HG02759 (cell line): ENCODE results near the gene CPA2.
"Not testable (repeated sequence)": the region's sequence is repeated elsewhere in the genome, so short reads cannot be mapped to it uniquely, and the experiment has no call there.

Experiments
- ATAC-seq: cut with Tn5 transposase; IDR thresholded peaks from one replicate; pipeline ENCODE4 v1.9.1; 2021; ENCODE audit warnings: mild to moderate bottlenecking, moderate library complexity; ENCODE audit not compliant: unreplicated experiment

Gene CPA2

DNA sequence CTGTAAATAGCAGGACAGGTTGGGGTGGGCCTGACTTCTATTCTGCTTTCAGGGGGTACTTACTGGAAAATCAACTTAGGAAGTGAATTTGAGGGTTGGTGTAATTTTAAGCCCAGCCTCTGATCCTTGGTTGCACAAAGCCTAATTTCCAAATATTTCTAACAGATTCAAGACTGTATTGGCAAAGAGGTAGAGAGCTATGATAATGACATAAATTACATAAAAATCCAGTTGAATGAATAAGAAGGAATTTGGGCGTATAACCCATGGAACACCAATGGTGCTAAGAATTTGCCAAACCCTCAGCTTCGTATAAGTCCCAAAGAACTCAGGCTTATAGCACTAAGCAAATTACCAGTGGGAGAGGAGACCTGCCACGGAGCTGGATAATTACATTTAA, 38.2 kb downstream of the CPA2 start:
- no peak for ATAC-seq

DNA sequence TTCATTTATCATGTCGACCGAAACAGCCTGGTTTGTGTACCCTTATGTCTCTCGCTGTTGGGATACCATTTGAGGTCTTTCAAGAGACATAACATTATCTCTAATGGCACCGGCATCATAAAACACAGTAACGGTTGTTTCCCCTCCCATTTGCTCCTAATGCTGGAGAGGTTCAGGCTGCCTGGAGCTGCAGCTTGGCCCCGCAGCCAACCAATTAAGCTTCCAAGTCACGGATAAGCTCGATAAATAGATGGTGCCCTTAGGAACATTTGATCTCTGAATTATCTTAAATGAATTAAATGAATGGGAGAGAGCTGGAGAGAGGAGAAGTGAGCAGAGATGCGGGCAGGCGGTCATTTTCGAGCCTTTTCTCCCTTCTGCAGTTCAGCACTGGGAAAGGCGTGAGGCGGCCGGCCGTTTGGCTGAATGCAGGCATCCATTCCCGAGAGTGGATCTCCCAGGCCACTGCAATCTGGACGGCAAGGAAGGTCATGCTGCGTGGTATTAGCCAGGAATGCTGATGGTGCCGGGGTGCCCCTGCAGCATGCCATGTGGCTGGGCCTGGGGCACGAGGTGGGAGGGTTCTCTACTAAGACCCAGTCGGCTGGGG, 38.9 kb downstream of the CPA2 start:
- no peak for ATAC-seq

DNA sequence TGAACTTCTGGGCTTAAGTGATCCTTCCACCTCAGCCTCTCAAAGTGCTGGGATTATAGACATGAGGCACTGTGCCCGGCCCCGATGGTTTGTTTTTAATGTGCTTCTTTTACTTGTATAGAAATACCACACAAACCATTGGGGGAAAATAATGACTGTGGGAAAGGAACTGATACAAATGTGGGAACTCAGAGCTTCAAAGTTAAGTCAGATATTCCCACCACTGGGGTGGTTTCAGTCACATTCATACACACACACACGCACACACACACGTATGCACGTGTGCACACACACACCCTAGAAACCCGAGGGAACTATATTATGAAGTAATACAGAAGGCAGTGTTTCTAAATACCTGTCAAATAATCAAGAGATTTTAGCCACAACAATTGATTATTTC, 43.3 kb downstream of the CPA2 start:
- no peak for ATAC-seq

DNA sequence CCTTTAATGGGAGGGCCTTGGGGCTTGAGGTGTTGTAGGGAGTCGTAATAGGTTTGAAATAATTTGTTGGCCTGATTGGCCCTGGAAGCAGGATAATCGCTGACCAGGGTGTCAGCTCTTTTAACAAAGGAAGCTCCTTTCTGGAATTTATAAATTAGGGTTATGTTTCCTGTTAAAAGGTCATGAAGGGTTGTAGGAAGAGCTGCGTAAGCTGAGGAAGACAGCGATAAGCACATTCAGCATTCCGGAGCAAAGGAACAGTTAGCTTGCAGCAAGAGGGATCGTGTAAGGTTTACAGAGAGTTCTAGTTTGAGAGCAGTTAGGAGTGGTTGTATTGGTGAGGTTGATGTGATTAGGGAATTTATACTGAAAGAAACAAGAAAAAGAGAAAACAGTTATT, 47.6 kb downstream of the CPA2 start:
- no peak for ATAC-seq

DNA sequence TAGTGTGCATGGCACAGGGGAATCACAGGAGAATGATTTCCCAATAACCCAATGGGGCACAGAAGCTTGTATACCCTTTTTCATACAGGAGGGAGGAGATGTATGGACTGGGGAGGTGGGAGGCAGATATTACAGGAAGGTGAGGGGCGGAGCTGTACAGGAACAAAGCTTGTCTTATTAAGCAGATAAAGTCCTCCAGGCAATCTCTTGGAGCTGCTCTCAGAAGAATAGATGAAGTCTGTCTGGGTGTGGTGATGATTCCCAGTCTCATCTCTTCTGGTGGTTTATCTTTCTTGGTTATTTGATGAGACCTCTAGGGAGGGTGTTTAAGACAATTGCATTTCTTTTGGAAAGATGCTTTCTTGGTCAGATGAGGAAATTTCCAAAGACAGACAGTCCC, 52.9 kb downstream of the CPA2 start:
- ATAC-seq, result no peak

DNA sequence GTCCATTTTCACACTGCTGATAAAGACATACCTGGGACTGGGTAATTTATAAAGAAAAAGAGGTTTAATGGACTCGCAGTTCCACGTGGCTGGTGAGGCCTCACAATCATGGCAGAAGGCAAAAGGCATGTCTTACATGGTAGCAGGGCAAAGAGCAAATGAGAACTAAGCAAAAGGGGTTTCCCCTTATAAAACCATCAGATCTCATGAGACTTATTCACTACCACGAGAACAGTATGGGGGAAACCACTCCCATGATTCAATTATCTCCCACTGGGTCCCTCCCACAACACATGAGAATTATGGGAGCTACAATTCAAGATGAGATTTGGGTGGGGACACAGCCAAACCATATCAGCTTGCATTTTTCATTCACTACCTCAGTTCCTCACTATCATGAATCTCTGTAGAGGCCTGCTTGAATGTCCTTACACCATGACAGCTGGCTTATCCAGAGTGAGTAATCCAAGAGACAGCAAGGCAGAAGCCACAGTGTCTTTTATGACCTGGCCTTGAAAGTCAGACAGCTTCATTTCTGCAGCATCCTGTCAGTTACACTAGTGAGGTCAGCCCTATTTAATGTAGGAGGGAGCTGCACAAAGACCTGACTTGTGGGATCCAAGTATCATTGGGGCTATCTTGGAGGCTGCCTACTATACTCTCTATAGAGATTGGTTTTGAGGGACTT, 55.0 kb downstream of the CPA2 start:
- ATAC-seq, result not testable (repeated sequence)

DNA sequence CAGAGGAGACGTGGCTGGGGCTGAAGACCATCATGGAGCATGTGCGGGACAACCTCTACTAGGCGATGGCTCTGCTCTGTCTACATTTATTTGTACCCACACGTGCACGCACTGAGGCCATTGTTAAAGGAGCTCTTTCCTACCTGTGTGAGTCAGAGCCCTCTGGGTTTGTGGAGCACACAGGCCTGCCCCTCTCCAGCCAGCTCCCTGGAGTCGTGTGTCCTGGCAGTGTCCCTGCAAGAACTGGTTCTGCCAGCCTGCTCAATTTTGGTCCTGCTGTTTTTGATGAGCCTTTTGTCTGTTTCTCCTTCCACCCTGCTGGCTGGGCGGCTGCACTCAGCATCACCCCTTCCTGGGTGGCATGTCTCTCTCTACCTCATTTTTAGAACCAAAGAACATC, 56.0 kb downstream of the CPA2 start:
- ATAC-seq, result no peak

DNA sequence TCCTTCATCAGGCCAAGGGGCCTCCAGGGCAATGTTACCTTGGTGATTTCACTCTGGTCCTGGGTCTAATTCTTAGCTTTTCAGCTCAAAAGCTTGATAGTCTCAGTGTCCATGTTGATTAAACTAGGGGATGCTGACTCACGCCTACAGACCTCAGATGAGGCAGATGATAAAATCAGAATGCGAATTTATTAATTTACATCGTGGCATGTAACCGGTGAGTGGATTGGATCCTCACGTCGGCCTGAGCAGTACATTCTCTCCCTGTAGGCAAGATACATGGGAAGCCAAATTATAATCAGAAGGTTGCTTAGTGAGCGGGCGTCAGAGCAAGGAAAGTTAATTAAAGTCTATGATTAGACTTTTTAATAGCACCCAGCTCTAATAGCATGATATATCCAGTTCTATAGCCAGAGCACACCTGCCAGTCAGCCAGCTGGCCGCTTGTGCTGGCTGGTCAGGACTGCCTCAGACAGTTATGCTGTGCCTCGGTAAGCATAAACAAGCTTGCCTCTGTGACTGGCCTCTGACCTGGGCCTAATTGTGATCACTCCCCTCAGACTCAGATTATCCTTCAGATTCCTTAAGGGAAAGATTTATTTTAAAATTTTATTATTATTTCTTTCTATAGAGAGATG, 57.8 kb downstream of the CPA2 start:
- ATAC-seq, result no peak

DNA sequence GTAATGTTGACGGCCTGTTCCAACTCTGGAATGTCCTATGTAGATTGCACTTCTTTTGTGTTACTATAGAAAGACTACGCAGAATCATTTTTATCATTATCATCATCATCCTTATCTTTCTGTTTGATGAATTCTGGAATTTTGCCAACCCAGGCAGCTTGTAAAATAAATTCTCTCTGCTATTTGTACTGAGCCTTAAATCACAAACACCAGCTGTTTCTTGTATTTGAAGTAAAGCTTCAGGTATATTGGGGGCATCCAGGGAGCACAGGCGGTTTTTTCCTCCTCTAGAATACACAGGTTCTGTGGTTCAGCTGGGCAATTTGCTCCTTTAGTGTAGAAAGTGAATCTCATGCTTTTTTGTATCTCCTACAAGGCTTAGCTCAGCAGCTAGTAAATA, 63.0 kb downstream of the CPA2 start:
- no peak for ATAC-seq

DNA sequence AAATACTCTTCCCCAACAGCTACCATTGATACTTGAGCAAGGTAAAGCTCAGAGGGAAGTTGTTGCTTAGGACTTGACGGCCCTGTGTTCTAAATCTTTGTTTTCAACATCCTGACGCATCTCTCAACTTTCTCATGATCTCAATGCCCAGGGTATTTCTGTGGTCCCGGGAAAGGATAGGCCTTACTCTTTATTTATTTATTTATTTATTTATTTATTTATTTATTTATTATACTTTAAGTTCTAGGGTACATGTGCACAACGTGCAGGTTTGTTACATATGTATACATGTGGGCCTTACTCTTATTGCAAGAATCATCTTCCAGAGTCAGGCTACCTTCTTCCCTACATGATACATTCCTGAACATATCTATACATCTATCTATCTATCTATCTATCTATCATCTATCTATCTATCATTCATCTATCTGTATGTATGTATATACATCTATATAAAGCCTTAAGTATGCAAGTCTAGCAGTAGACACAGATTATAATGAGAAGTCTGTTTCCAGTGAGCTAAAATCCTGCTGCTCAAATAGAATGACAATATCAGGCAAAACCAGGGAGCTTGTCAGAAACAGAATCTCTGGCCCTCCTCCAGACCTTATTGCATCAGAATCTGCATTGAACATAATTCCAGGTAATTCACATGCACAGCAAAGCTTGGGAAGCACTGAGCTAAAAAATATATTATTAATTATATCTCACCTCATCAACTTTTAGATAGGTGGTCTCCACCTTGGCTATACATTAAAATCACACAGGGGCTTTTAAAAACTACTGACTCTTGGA, 65.8 kb downstream of the CPA2 start:
- no peak for ATAC-seq

DNA sequence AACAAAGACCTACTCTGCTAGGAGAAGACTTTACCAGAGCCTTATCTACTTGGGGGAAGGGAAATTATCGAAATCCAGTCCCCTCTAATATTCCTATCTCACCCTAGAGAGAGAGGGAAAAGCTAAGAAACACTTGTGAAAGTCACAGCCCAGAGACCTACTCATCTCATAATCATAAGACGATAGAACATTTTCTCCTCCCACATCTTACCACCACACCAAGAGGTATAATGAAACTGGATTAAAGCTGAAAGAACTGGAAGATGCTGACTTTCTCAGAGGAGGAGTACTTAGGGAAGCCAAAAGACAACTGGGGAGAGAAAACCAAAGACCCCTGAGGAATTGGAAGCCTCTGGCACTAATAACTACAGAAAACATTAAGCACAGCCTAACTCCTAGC, 67.2 kb downstream of the CPA2 start:
- ATAC-seq, result no peak

DNA sequence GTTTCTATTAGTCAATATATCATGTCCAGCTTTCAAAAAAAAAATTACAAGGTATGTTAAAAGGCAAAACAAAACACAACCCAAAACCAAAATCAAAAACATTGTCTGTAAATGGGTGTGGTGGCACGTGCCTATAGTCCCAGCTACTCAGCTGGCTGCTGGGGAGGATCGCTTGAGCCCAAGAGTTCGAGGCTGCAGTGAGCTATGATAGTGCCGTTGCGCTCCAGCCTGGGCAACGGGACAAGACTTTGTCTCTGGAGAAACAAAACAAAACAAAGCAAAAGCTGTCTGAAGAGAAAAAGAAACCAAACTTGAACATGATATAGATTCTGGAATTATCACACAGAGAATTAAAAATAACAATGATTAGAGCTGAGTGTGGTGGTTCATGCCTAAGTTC, 67.6 kb downstream of the CPA2 start:
- ATAC-seq, result no peak

DNA sequence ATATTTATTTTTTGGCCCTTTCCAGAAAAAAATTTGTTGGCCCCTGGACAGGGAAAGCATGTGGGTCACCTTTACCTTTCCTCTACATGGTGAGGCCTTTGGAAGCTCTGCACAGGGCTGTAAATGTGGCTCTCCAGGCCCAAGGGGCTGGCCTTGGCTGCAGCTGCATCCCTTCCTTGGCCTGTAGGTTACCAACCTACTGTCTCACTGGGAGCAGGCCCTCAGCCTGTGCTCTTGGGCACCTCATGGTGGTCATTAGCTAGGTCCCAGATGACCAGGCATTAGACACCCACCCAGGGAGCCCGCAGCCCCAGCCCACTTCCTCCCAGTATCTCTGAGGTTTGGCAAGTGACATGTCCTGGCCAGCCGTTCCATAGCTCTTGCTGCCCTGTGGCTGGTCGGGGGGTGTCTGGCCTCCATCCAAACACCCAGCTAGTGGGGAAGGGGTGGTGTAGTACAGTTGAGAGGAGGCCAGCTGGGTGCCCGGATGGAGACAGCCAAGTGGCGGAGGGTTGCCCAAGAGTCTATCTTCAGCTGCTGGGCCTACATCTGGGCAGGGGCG, 70.8 kb downstream of the CPA2 start:
- no peak for ATAC-seq

DNA sequence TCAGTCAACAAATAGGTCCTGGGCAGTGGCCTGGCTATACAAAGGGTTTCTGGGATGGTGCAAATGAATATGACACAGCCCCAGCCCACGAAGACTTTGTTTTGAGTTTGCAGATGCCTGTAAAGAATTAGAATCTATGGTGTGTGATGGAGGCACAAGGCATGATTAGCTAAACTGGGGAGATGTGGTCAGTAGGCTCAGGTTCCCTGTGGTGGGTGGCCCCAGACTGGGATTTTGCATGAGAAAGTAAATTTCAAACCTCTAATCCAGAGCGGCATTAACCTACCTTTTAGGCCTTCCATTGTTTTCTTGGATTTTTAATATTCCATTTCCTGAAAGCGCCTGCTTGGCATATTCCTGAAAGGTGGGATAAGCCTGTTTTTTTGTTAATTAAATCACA, 71.6 kb downstream of the CPA2 start:
- no peak for ATAC-seq
